ENCODE data around the gene TRMT61A. TPM values are rescaled to one million over a fixed set of nuclear protein-coding genes. Genes with fewer than 3 reads are reported as not detected.

Gene TRMT61A
- total RNA-seq, 1 donor from 2014 or later = 4.7 TPM

DNA sequence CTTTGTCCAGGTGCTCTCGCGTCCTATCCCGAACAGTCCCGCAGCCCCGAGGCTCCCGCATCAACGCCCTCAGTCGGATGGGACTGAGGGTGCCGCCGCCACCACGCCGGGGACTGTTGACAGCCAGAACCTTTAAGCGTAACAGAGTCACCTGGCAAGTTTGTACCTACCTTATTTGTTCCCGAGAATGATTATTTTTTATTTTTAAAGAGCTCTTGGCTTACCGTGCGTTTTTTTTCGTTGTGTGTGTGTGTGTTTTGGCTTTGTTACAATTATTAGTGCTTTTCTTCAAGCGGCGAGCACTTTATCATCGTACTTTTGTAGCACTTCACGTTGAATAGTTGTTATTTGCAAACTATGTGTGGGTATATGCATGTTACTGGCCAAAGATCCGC, 34.2 kb downstream of the TRMT61A start:
- Histone ChIP-seq H3K27me3 (ENCODE audit: control insufficient read depth in 3 of 3, insufficient read depth in 3 of 3, low read length in 3 of 3) (no peaks in the 10 kb centered on the region), H3K9me3 (ENCODE audit: control insufficient read depth in 3 of 3, low read length in 3 of 3) (no peaks in the 10 kb centered on the region), H3K4me3 (ENCODE audit: low read length in 3 of 3) (peak overlapping the region; percentile 91 to 93 (median 93)), H3K4me1 (ENCODE audit: control insufficient read depth in 3 of 3, insufficient read depth in 3 of 3, low read length in 3 of 3) (peaks cover 41 to 49% (median 45%) of the 10 kb centered on the region in 3 donors), H3K36me3 (ENCODE audit: control insufficient read depth in 3 of 3, insufficient read depth in 3 of 3, low read length in 3 of 3) (peaks cover 9 to 15% (median 11%) of the 10 kb centered on the region in 3 donors), H3K9ac (ENCODE audit: low read depth in 1 of 3, low read length in 3 of 3) (peak overlapping the region; percentile 82 to 94 (median 91)), H3K27ac (ENCODE audit: low read depth, low read length) (peak overlapping the region; percentile 85)

DNA sequence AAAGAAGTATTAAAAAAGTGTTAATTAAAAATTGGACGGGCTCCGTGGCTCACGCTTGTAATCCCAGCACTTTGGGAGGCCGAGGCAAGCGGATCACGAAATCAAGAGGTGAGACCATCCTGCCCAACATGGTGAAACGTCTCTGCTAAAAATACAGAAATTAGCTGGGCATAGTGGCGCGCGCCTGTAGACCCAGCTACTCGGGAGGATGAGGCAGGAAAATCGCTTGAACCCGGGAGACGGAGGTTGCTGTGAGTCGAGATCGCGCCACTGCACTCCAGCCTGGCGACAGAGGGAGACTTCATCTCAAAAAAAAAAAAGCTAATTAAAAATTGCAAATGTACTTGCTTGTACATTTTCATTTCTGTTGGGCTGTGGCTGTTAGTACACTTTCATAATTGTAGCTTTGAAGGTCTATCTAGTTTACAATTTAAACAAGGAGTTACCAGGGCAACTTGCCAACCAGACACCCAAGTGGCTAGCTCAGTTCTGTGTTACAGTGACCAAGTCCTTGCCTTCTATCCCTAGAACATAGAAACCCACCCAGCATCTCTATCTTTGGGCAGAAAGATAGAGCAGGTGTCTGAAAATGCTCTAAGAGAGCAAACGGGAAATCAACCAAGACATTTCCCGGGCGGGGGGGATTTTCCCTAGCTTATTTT, 35.0 kb downstream of the TRMT61A start:
- Histone ChIP-seq H3K4me1 (ENCODE audit: control insufficient read depth in 3 of 3, insufficient read depth in 3 of 3, low read length in 3 of 3) (peaks cover 36 to 42% (median 39%) of the 10 kb centered on the region in 3 donors), H3K27me3 (ENCODE audit: control insufficient read depth in 3 of 3, insufficient read depth in 3 of 3, low read length in 3 of 3) (no peaks in the 10 kb centered on the region), H3K4me3 (ENCODE audit: low read length in 3 of 3) (peak overlapping the region; percentile 91 to 93 (median 93)), H3K9ac (ENCODE audit: low read depth in 1 of 3, low read length in 3 of 3) (peak overlapping the region; percentile 82 to 94 (median 91)), H3K27ac (ENCODE audit: low read depth, low read length) (no peak overlapping the region), H3K9me3 (ENCODE audit: control insufficient read depth in 3 of 3, low read length in 3 of 3) (no peaks in the 10 kb centered on the region), H3K36me3 (ENCODE audit: control insufficient read depth in 3 of 3, insufficient read depth in 3 of 3, low read length in 3 of 3) (peaks cover 9 to 15% (median 10%) of the 10 kb centered on the region in 3 donors)

- peaks cover under 1 to 4% (median under 1%) of the 10 kb centered on the region in 3 donors for H3K36me3 ChIP-seq (ENCODE audit: control insufficient read depth in 3 of 3, insufficient read depth in 3 of 3, low read length in 3 of 3)
- H3K9ac ChIP-seq (ENCODE audit: low read depth in 1 of 3, low read length in 3 of 3) = no peak overlapping the region
- no peak overlapping the region for H3K27ac ChIP-seq (ENCODE audit: low read depth, low read length)
- no peaks in the 10 kb centered on the region for H3K9me3 ChIP-seq (ENCODE audit: control insufficient read depth in 3 of 3, low read length in 3 of 3)
- H3K27me3 ChIP-seq (ENCODE audit: control insufficient read depth in 3 of 3, insufficient read depth in 3 of 3, low read length in 3 of 3) = no peaks in the 10 kb centered on the region
- H3K4me3 ChIP-seq (ENCODE audit: low read length in 3 of 3) = no peak overlapping the region
- peaks cover 5 to 9% (median 7%) of the 10 kb centered on the region in 3 donors for H3K4me1 ChIP-seq (ENCODE audit: control insufficient read depth in 3 of 3, insufficient read depth in 3 of 3, low read length in 3 of 3)
These were observed 40.0 kb downstream of the TRMT61A start for GRCh38 chr14:103568952-103569351.

DNA sequence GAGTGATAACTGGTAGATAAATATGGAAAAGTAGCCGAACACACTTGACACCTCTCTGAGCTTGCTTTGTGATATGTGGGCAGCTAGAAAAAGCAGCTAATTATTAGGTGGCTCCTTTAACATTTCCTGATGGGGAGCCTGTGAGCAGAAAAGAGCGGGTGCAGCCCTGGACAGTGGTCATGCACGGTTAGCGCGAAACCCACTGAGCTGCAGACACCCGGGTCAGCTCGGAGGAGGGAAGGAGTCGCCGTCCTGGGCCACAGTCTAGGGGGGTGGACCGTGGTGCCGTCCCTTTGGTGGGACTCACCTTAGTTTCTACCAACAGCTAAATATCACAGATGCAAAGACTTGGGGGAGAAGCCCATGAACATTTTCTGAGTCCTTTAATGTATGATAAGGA, 40.4 kb downstream of the TRMT61A start:
- peaks cover 2 to 6% (median 5%) of the 10 kb centered on the region in 3 donors for H3K4me1 ChIP-seq (ENCODE audit: control insufficient read depth in 3 of 3, insufficient read depth in 3 of 3, low read length in 3 of 3)
- no peak overlapping the region for H3K4me3 ChIP-seq (ENCODE audit: low read length in 3 of 3)
- no peak overlapping the region for H3K27ac ChIP-seq (ENCODE audit: low read depth, low read length)
- no peak overlapping the region for H3K9ac ChIP-seq (ENCODE audit: low read depth in 1 of 3, low read length in 3 of 3)
- H3K9me3 ChIP-seq (ENCODE audit: control insufficient read depth in 3 of 3, low read length in 3 of 3) = no peaks in the 10 kb centered on the region
- no peaks in the 10 kb centered on the region for H3K27me3 ChIP-seq (ENCODE audit: control insufficient read depth in 3 of 3, insufficient read depth in 3 of 3, low read length in 3 of 3)
- peaks cover 4 to 8% (median 5%) of the 10 kb centered on the region in 3 donors for H3K36me3 ChIP-seq (ENCODE audit: control insufficient read depth in 3 of 3, insufficient read depth in 3 of 3, low read length in 3 of 3)

DNA sequence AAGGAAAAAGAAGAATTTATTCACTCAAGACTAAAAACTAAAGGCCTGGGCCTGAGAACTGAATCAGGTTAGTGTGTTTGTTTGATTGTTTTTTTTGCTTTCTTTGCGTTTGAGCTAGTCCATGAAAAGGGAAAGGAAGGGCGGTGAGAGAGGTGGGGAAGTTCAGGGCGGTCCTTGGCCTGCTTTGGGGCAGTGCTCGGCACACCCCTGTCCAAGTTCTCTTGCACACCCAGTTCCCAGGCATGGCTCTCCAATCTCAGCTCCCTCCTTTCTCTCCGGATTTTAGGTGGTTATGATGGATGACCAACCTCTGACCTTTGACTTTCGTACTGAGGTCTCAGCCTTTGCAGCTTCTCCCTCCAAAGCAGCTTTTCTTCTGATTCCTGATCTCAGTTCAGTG, 45.1 kb downstream of the TRMT61A start:
- H3K36me3 ChIP-seq (ENCODE audit: control insufficient read depth in 3 of 3, insufficient read depth in 3 of 3, low read length in 3 of 3) = peaks cover 22 to 23% (median 23%) of the 10 kb centered on the region in 3 donors

DNA sequence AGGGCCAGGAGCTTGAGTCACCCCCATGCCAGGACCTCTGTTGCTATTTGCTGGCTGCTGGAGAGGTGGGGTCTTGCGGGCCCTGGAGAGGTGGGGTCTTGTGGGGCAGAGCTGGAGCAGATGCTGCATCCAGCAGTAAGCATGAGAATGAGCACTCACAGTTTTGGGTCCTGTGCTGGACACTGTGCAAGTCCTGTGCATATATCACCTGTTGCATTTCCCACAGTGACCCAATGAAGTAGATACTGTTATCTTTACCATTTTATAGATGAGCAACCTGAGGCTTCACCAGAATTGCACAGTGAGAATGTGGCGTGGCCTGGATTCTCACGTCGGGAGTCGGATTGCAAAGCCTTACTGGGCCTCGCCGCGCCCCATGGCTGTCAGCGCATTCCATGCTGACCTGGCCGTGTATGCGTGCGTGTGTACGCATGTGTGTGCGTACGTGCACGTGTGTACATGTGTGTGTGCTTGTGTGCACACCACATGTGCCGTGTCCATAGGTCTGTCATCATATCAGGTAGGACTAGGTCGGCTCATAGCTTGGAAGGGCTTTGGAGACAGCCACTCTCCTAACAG, 45.8 kb downstream of the TRMT61A start:
- peaks cover 22 to 23% (median 23%) of the 10 kb centered on the region in 3 donors for H3K36me3 ChIP-seq (ENCODE audit: control insufficient read depth in 3 of 3, insufficient read depth in 3 of 3, low read length in 3 of 3)
- H3K27me3 ChIP-seq (ENCODE audit: control insufficient read depth in 3 of 3, insufficient read depth in 3 of 3, low read length in 3 of 3) = no peaks in the 10 kb centered on the region
- H3K9me3 ChIP-seq (ENCODE audit: control insufficient read depth in 3 of 3, low read length in 3 of 3) = no peaks in the 10 kb centered on the region
- peaks cover 12 to 20% (median 16%) of the 10 kb centered on the region in 3 donors for H3K4me1 ChIP-seq (ENCODE audit: control insufficient read depth in 3 of 3, insufficient read depth in 3 of 3, low read length in 3 of 3)
- H3K9ac ChIP-seq (ENCODE audit: low read depth in 1 of 3, low read length in 3 of 3) = no peak overlapping the region
- no peak overlapping the region for H3K4me3 ChIP-seq (ENCODE audit: low read length in 3 of 3)
- no peak overlapping the region for H3K27ac ChIP-seq (ENCODE audit: low read depth, low read length)

More for the DNA sequence above, 45.1 kb downstream of the TRMT61A start:
- Histone ChIP-seq H3K27me3 (ENCODE audit: control insufficient read depth in 3 of 3, insufficient read depth in 3 of 3, low read length in 3 of 3) (no peaks in the 10 kb centered on the region), H3K4me3 (ENCODE audit: low read length in 3 of 3) (no peak overlapping the region), H3K4me1 (ENCODE audit: control insufficient read depth in 3 of 3, insufficient read depth in 3 of 3, low read length in 3 of 3) (peaks cover 12 to 20% (median 16%) of the 10 kb centered on the region in 3 donors), H3K27ac (ENCODE audit: low read depth, low read length) (no peak overlapping the region), H3K9me3 (ENCODE audit: control insufficient read depth in 3 of 3, low read length in 3 of 3) (no peaks in the 10 kb centered on the region), H3K9ac (ENCODE audit: low read depth in 1 of 3, low read length in 3 of 3) (no peak overlapping the region)

DNA sequence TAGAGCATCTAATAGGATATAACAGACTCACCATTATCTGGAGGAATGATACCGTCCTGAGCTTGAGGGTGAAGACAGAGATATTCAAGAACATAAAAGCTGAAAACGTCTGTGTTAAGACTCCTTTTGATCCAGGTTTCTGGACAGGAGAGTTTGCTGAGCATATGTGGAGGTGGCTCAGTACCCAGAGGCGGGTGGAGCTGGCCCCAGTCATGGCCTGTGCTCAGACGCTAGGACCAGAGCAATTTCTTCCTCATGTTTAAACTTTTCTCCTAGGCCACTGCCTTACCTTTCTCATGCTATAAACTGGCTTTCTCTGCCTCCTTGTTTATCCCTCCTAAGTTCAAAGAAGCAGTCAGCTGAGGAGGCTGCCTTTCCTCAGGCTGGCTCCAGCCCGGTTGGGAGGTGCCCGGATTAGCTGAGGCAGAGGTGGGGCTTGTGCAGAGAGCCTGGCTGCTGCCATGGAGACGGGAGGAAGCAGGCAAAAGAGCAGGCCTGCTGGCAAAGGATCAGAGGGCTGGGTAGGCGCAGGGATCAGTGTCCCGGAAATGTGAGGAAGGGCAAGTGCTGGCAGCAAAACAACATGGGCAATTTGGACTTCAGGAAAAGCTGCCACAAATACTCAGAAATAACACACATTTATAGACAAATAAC, 47.5 kb downstream of the TRMT61A start:
- Histone ChIP-seq H3K9ac (ENCODE audit: low read depth in 1 of 3, low read length in 3 of 3) (peak overlapping the region in 1 of 3 donors; percentile 69), H3K9me3 (ENCODE audit: control insufficient read depth in 3 of 3, low read length in 3 of 3) (no peaks in the 10 kb centered on the region), H3K4me1 (ENCODE audit: control insufficient read depth in 3 of 3, insufficient read depth in 3 of 3, low read length in 3 of 3) (peaks cover 12 to 20% (median 16%) of the 10 kb centered on the region in 3 donors), H3K36me3 (ENCODE audit: control insufficient read depth in 3 of 3, insufficient read depth in 3 of 3, low read length in 3 of 3) (peaks cover 22 to 26% (median 24%) of the 10 kb centered on the region in 3 donors), H3K4me3 (ENCODE audit: low read length in 3 of 3) (no peak overlapping the region), H3K27me3 (ENCODE audit: control insufficient read depth in 3 of 3, insufficient read depth in 3 of 3, low read length in 3 of 3) (no peaks in the 10 kb centered on the region), H3K27ac (ENCODE audit: low read depth, low read length) (peak overlapping the region; percentile 40)

- H3K4me3 ChIP-seq (ENCODE audit: low read length in 3 of 3) = no peak overlapping the region
- peaks cover 12 to 20% (median 16%) of the 10 kb centered on the region in 3 donors for H3K4me1 ChIP-seq (ENCODE audit: control insufficient read depth in 3 of 3, insufficient read depth in 3 of 3, low read length in 3 of 3)
- H3K36me3 ChIP-seq (ENCODE audit: control insufficient read depth in 3 of 3, insufficient read depth in 3 of 3, low read length in 3 of 3) = peaks cover 22 to 36% (median 30%) of the 10 kb centered on the region in 3 donors
- H3K9me3 ChIP-seq (ENCODE audit: control insufficient read depth in 3 of 3, low read length in 3 of 3) = no peaks in the 10 kb centered on the region
- H3K27ac ChIP-seq (ENCODE audit: low read depth, low read length) = no peak overlapping the region
- no peak overlapping the region for H3K9ac ChIP-seq (ENCODE audit: low read depth in 1 of 3, low read length in 3 of 3)
- no peaks in the 10 kb centered on the region for H3K27me3 ChIP-seq (ENCODE audit: control insufficient read depth in 3 of 3, insufficient read depth in 3 of 3, low read length in 3 of 3)
These were observed 49.5 kb downstream of the TRMT61A start for GRCh38 chr14:103578401-103579075.

GRCh38 chr14:103581206-103581605, 52.2 kb downstream of the TRMT61A start:
- Histone ChIP-seq H3K27ac (ENCODE audit: low read depth, low read length) (no peak overlapping the region), H3K27me3 (ENCODE audit: control insufficient read depth in 3 of 3, insufficient read depth in 3 of 3, low read length in 3 of 3) (no peaks in the 10 kb centered on the region), H3K36me3 (ENCODE audit: control insufficient read depth in 3 of 3, insufficient read depth in 3 of 3, low read length in 3 of 3) (peaks cover 9 to 21% (median 19%) of the 10 kb centered on the region in 3 donors)

More at GRCh38 chr14:103581206-103581605, 52.2 kb downstream of the TRMT61A start:
- no peak overlapping the region for H3K4me3 ChIP-seq (ENCODE audit: low read length in 3 of 3)
- H3K9ac ChIP-seq (ENCODE audit: low read depth in 1 of 3, low read length in 3 of 3) = no peak overlapping the region
- H3K4me1 ChIP-seq (ENCODE audit: control insufficient read depth in 3 of 3, insufficient read depth in 3 of 3, low read length in 3 of 3) = peaks cover 6 to 11% (median 9%) of the 10 kb centered on the region in 3 donors
- H3K9me3 ChIP-seq (ENCODE audit: control insufficient read depth in 3 of 3, low read length in 3 of 3) = no peaks in the 10 kb centered on the region
